Trophoblast cell (in vitro differentiated cells and primary cell): ENCODE results near the gene TTC16.
A peak's percentile ranks its signal among the peaks of the same experiment; 100 is the strongest.
"Not testable (repeated sequence)": the region's sequence is repeated elsewhere in the genome, so short reads cannot be mapped to it uniquely, and the experiment has no call there.

Experiments
- DNase-seq, 2 donors: peaks; one replicate each; pipeline ENCODE4 v3.0.0-alpha.2; 2016
- H2AFZ ChIP-seq: 2 replicates; pipeline ENCODE4 v1.6.1; 2013; ENCODE audit warnings: low read length, moderate library complexity, mild to moderate bottlenecking; ENCODE audit not compliant: insufficient read depth, poor library complexity
- H2AK5ac ChIP-seq: 2 replicates; pipeline ENCODE4 v1.6.1; 2013; ENCODE audit warnings: mild to moderate bottlenecking, low read length
- H2BK120ac ChIP-seq: 2 replicates; pipeline ENCODE4 v1.6.1; 2013; ENCODE audit warnings: low read length, mild to moderate bottlenecking, moderate library complexity; ENCODE audit not compliant: insufficient read depth, poor library complexity
- H2BK12ac ChIP-seq: 2 replicates; pipeline ENCODE4 v1.6.1; 2013; ENCODE audit warnings: mild to moderate bottlenecking, low read length, moderate library complexity
- H2BK5ac ChIP-seq: 2 replicates; pipeline ENCODE4 v1.6.1; 2013; ENCODE audit warnings: low read length, low read depth, moderate library complexity, mild to moderate bottlenecking; ENCODE audit not compliant: poor library complexity
- H3K14ac ChIP-seq: 2 replicates; pipeline ENCODE4 v1.6.1; 2013; ENCODE audit warnings: mild to moderate bottlenecking, low read length
- H3K18ac ChIP-seq: 2 replicates; pipeline ENCODE4 v1.6.1; 2013; ENCODE audit warnings: mild to moderate bottlenecking, low read length
- H3K23ac ChIP-seq: 2 replicates; pipeline ENCODE4 v1.6.1; 2013; ENCODE audit warnings: low read length
- H3K27ac ChIP-seq: 2 replicates; pipeline ENCODE4 v1.5.1; 2013; ENCODE audit warnings: low read depth, mild to moderate bottlenecking, inconsistent platforms, low read length, moderate library complexity
- H3K27me3 ChIP-seq: 2 replicates; pipeline ENCODE4 v1.6.1; 2013; ENCODE audit warnings: inconsistent platforms, mild to moderate bottlenecking, low read length, moderate library complexity; ENCODE audit not compliant: insufficient read depth
- H3K36me3 ChIP-seq, 2 experiments: 1 replicate in 1 of 2; 2 replicates in 1 of 2; pipeline ENCODE4 v1.6.1; 2013; ENCODE audit warnings: low read length in 2 of 2, mild to moderate bottlenecking in 2 of 2, moderate library complexity in 1 of 2; ENCODE audit not compliant: insufficient read depth in 2 of 2, control insufficient read depth in 1 of 2
- H3K4ac ChIP-seq: 2 replicates; pipeline ENCODE4 v1.6.1; 2013; ENCODE audit warnings: low read depth, mild to moderate bottlenecking, low read length, moderate library complexity
- H3K4me1 ChIP-seq, 2 experiments: 1 replicate in 1 of 2; 2 replicates in 1 of 2; pipeline ENCODE4 v1.6.1; 2013; ENCODE audit warnings: low read length in 2 of 2, mild to moderate bottlenecking in 2 of 2, moderate library complexity in 1 of 2; ENCODE audit not compliant: insufficient read depth in 2 of 2, control insufficient read depth in 1 of 2
- H3K4me2 ChIP-seq: 2 replicates; pipeline ENCODE4 v1.6.1; 2013; ENCODE audit warnings: inconsistent platforms, mild to moderate bottlenecking, low read length, moderate library complexity
- H3K4me3 ChIP-seq: 2 replicates; pipeline ENCODE4 v1.5.1; 2013; ENCODE audit warnings: mild to moderate bottlenecking, low read depth, low read length, inconsistent platforms
- H3K79me1 ChIP-seq: one replicate; pipeline ENCODE4 v1.6.1; 2013; ENCODE audit warnings: low read length
- H3K79me2 ChIP-seq: 2 replicates; pipeline ENCODE4 v1.6.1; 2013; ENCODE audit warnings: low read length, mild to moderate bottlenecking; ENCODE audit not compliant: control insufficient read depth, insufficient read depth, poor library complexity
- H3K9ac ChIP-seq: 2 replicates; pipeline ENCODE4 v1.6.1; 2013; ENCODE audit warnings: mild to moderate bottlenecking, low read length
- H3K9me3 ChIP-seq: 2 replicates; pipeline ENCODE4 v1.6.1; 2013; ENCODE audit warnings: low read depth, mild to moderate bottlenecking, control low read depth, inconsistent platforms, low read length; ENCODE audit not compliant: insufficient read depth
- H4K12ac ChIP-seq: 2 replicates; pipeline ENCODE4 v1.6.1; 2013; ENCODE audit warnings: low read depth, mild to moderate bottlenecking, low read length, moderate library complexity
- H4K8ac ChIP-seq: 2 replicates; pipeline ENCODE4 v1.6.1; 2013; ENCODE audit warnings: low read depth, mild to moderate bottlenecking, low read length, moderate library complexity
- H4K91ac ChIP-seq: one replicate; pipeline ENCODE4 v1.6.1; 2013; ENCODE audit warnings: low read depth, mild to moderate bottlenecking, low read length, moderate library complexity
- WGBS: extraction: QIAGEN DNeasy Blood & Tissue Kit; methylation state at CpG from one replicate; pipeline ENCODE4 v1.1.7; 2013; ENCODE audit warnings: missing lambda C conversion rate; ENCODE audit not compliant: insufficient read length, insufficient coverage; ENCODE audit errors: extremely low coverage; 5-methylcytosine and 5-hydroxymethylcytosine counted together

Gene TTC16

DNA sequence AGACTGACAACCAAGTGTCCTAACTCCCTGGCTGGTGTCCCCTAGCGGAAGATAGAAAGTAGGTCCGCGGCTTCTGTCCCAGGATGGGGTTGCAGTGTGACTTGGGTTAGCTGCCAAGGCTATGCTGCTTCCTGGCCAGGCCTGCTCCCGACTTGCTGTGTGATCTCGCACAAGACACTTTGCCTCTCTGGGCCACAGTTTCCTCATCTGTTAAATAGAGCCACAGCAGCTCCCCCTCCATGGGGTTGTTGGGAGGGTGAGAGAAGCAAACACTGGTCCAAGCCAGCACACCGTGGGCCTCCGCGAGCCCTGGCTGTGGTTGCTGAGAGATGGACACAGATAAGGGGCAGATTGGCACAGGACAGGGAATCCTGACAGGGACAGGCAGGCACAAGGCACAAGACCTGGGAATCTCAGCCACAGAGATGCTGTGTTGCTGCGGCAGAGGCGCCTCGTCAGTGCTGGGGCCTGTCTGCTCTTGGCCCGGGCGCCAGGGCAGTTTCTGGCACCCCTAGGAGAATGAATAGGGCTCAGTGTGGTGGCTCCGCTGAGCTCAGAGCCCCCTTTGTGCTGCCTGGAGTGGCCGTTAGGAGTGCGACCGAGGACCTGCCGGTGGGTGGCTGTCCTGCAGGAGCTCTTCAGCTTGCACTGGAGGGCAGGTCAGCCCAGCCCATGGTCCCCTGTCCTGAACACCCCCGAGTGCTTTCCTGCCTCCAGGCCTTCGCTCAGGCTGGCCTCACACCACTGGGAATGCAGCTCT lies 64.4 kb downstream of the TTC16 start:
- Histone ChIP-seq H2BK120ac (no peak overlapping the region), H3K9ac (no peak overlapping the region), H2AK5ac (no peak overlapping the region), H4K12ac (no peak overlapping the region), H2BK12ac (no peak overlapping the region), H3K4me1 (peaks cover 0 to 3% of the 10 kb centered on the region in 2 experiments), H4K91ac (no peak overlapping the region), H2BK5ac (no peak overlapping the region), H3K36me3 (no peaks in the 10 kb centered on the region), H3K79me1 (no peaks in the 10 kb centered on the region), H3K14ac (no peak overlapping the region), H3K9me3 (peaks cover 2% of the 10 kb centered on the region), H3K18ac (no peak overlapping the region), H3K27me3 (no peaks in the 10 kb centered on the region), H3K79me2 (no peaks in the 10 kb centered on the region), H3K4ac (no peak overlapping the region), H3K27ac (no peak overlapping the region), H3K4me2 (no peak overlapping the region), H3K23ac (no peak overlapping the region), H2AFZ (no peak overlapping the region), H4K8ac (no peak overlapping the region), H3K4me3 (no peak overlapping the region)
- WGBS, result no CpG with 5 or more reads among the region's 20 CpGs
- no peak for DNase-seq

DNA sequence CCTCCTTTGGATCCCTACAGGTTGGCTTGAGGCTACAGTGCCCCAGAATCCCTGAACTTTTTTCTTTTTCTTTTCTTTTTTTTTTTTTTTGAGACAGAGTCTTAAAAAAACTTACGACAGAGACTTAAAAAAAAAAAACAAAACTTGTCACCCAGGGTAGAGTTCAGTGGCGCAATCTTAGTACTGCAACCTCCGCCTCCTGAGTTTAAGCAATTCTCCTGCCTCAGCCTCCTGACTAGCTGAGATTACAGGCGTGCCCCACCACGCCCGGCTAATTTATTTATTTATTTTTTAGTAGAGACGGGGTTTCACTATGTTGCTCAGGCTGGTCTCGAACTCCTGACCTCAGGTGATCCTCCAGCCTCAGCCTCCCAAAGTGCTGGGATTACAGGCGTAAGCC lies 65.0 kb downstream of the TTC16 start:
- not testable (repeated sequence) for H3K27ac ChIP-seq, H3K18ac ChIP-seq, H2BK120ac ChIP-seq, H3K4me3 ChIP-seq, H3K23ac ChIP-seq, H4K8ac ChIP-seq, H3K79me1 ChIP-seq, H3K4me1 ChIP-seq, H3K79me2 ChIP-seq, H3K9me3 ChIP-seq, H3K27me3 ChIP-seq, H4K12ac ChIP-seq, H2AFZ ChIP-seq, H3K4me2 ChIP-seq, H3K36me3 ChIP-seq, H4K91ac ChIP-seq, H2BK12ac ChIP-seq, H3K4ac ChIP-seq, H2AK5ac ChIP-seq, H2BK5ac ChIP-seq, H3K9ac ChIP-seq, H3K14ac ChIP-seq
- WGBS, result no CpG with 5 or more reads among the region's 9 CpGs
- peak in 1 of 2 donors; percentile 43 for DNase-seq
